Cortex of kidney (tissue), 1 donor: ENCODE data around the gene TCF7L1.

Experiments used
- DNase-seq: peaks from one replicate; lab custom pipeline; 2025; lab: John Stamatoyannopoulos, UW

The TCF7L1 gene

GRCh38 chr2:85355521-85355920 lies 222.3 kb downstream of the TCF7L1 start:
- DNase-seq, result no peak

GRCh38 chr2:85356186-85356585 lies 223.0 kb downstream of the TCF7L1 start:
- no peak for DNase-seq

GRCh38 chr2:85357736-85358135 lies 224.5 kb downstream of the TCF7L1 start:
- DNase-seq, result no peak
